Skin epidermis (tissue), 12 donors: ENCODE data around the gene FARS2.
"Not testable (repeated sequence)": the region's sequence is repeated elsewhere in the genome, so short reads cannot be mapped to it uniquely, and the experiment has no call there.

Experiments used
- H3K27ac ChIP-seq, 21 experiments: fragments of 200-600 bp; sonication (generic) in 11 of 21; one replicate each; pipeline ENCODE4 v1.5.0; 2020; ENCODE audit warnings: mild to moderate bottlenecking in 3 of 21, inconsistent platforms in 2 of 21, moderate library complexity in 2 of 21
- H3K4me3 ChIP-seq, 7 experiments: fragments of 200-600 bp; sonication (generic) in 2 of 7; one replicate each; pipeline ENCODE4 v1.5.0; 2020; ENCODE audit warnings: inconsistent platforms in 2 of 7, mild to moderate bottlenecking in 2 of 7, moderate library complexity in 1 of 7

Gene FARS2

GRCh38 chr6:5665173-5665572 is 403.9 kb downstream of the FARS2 start:
- Histone ChIP-seq H3K4me3 (no peak overlapping the region), H3K27ac (no peak overlapping the region)

GRCh38 chr6:5665667-5666066 is 404.4 kb downstream of the FARS2 start:
- no peak overlapping the region for H3K4me3 ChIP-seq
- no peak overlapping the region for H3K27ac ChIP-seq

- Histone ChIP-seq H3K4me3 (no peak overlapping the region), H3K27ac (no peak overlapping the region)
Observed at GRCh38 chr6:5666695-5667094, 405.4 kb downstream of the FARS2 start.

- no peak overlapping the region for H3K4me3 ChIP-seq
Observed at GRCh38 chr6:5667737-5668136, 406.4 kb downstream of the FARS2 start.

GRCh38 chr6:5670381-5670780 is 409.1 kb downstream of the FARS2 start:
- peak overlapping the region in 4 of 21 experiments; percentile 20 to 75 (median 53) for H3K27ac ChIP-seq
- H3K4me3 ChIP-seq, result no peak overlapping the region

More at GRCh38 chr6:5667737-5668136, 406.4 kb downstream of the FARS2 start:
- no peak overlapping the region for H3K27ac ChIP-seq

- no peak overlapping the region for H3K4me3 ChIP-seq
- peak overlapping the region in 15 of 21 experiments; percentile 32 to 75 (median 50) for H3K27ac ChIP-seq
Observed at GRCh38 chr6:5670811-5671561, 409.7 kb downstream of the FARS2 start.

- Histone ChIP-seq H3K27ac (peak overlapping the region in 18 of 21 experiments; percentile 7 to 75 (median 48)), H3K4me3 (no peak overlapping the region)
Observed at GRCh38 chr6:5671601-5672559, 410.6 kb downstream of the FARS2 start.

GRCh38 chr6:5672581-5673011 is 411.3 kb downstream of the FARS2 start:
- Histone ChIP-seq H3K4me3 (no peak overlapping the region), H3K27ac (peak overlapping the region in 13 of 21 experiments; percentile 1 to 75 (median 56))

GRCh38 chr6:5673019-5673790 is 411.9 kb downstream of the FARS2 start:
- Histone ChIP-seq H3K4me3 (no peak overlapping the region), H3K27ac (peak overlapping the region in 5 of 21 experiments; percentile 13 to 66 (median 42))

GRCh38 chr6:5674141-5674540 is 412.8 kb downstream of the FARS2 start:
- Histone ChIP-seq H3K4me3 (no peak overlapping the region), H3K27ac (peak overlapping the region in 7 of 21 experiments; percentile 5 to 36 (median 14))

GRCh38 chr6:5674721-5675120 is 413.4 kb downstream of the FARS2 start:
- Histone ChIP-seq H3K4me3 (no peak overlapping the region), H3K27ac (peak overlapping the region in 6 of 21 experiments; percentile 5 to 36 (median 23))

GRCh38 chr6:5676701-5677100 is 415.4 kb downstream of the FARS2 start:
- Histone ChIP-seq H3K27ac (no peak overlapping the region), H3K4me3 (no peak overlapping the region)

GRCh38 chr6:5677219-5678000 is 416.1 kb downstream of the FARS2 start:
- H3K4me3 ChIP-seq, result no peak overlapping the region
- H3K27ac ChIP-seq, result peak overlapping the region in 1 of 21 experiments; percentile 44

GRCh38 chr6:5679270-5679669 is 418.0 kb downstream of the FARS2 start:
- no peak overlapping the region for H3K4me3 ChIP-seq
- peak overlapping the region in 1 of 21 experiments; percentile 26 for H3K27ac ChIP-seq

- Histone ChIP-seq H3K4me3 (no peak overlapping the region), H3K27ac (peak overlapping the region in 2 of 21 experiments; percentile 24 to 59)
Observed at GRCh38 chr6:5679691-5680090, 418.4 kb downstream of the FARS2 start.

- Histone ChIP-seq H3K4me3 (no peak overlapping the region), H3K27ac (peak overlapping the region in 3 of 21 experiments; percentile 1 to 59 (median 24))
Observed at GRCh38 chr6:5680095-5680494, 418.8 kb downstream of the FARS2 start.

- H3K27ac ChIP-seq, result peak overlapping the region in 3 of 21 experiments; percentile 1 to 59 (median 14)
- no peak overlapping the region for H3K4me3 ChIP-seq
Observed at GRCh38 chr6:5681480-5681879, 420.2 kb downstream of the FARS2 start.

- H3K27ac ChIP-seq, result no peak overlapping the region
- no peak overlapping the region for H3K4me3 ChIP-seq
Observed at GRCh38 chr6:5682530-5682929, 421.2 kb downstream of the FARS2 start.

- H3K27ac ChIP-seq, H3K4me3 ChIP-seq: not testable (repeated sequence)
Observed at GRCh38 chr6:5683747-5684146, 422.4 kb downstream of the FARS2 start.
